ENCODE data around the gene ZKSCAN5. TPM values are rescaled to one million over a fixed set of nuclear protein-coding genes. Genes with fewer than 3 reads are reported as not detected.
A peak's percentile ranks its signal among the peaks of the same experiment; 100 is the strongest.

Gene ZKSCAN5
- total RNA-seq, 1 experiment from 2014 or later = 13.2 TPM

DNA sequence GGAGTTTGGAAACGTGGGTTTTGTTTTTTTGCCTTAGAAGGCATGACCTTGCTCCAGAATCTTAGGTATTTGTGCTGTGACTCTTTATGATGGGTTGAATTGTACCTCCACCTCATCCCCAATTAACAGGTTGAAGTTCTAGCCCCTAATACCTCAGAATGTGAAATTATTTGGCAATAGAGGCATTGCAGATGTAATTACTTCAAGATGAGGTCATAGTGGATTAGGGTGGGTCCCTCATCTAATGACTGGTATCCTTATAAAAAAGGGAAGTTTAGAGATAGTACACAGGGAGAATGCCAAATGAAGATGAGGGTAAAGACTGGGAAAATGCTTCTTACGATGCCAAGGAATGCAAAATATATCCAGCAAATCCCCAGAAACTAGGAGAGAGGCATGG, 50.5 kb downstream of the ZKSCAN5 start:
- H3K79me2 ChIP-seq (ENCODE audit: low read depth) = peaks cover 29% of the 10 kb centered on the region
- ChIA-PET CTCF (no interaction called here), POLR2A (ENCODE audit: unreplicated experiment) (no interaction called here)
- H3K27ac ChIP-seq = no peak overlapping the region
- H3K27me3 ChIP-seq (ENCODE audit: insufficient read depth, low read depth) = no peaks in the 10 kb centered on the region
- H2AFZ ChIP-seq = no peak overlapping the region
- H3K36me3 ChIP-seq (ENCODE audit: low read depth) = no peaks in the 10 kb centered on the region
- no TSS peak for BruUV-seq (replicated peaks)
- intact Hi-C loops (cut with micrococcal nuclease; ENCODE audit: unreplicated experiment) = no loop called here
- H3K9me3 ChIP-seq (ENCODE audit: insufficient read depth, low read depth) = no peaks in the 10 kb centered on the region
- peaks cover 19% of the 10 kb centered on the region for H3F3A ChIP-seq (ENCODE audit: insufficient read depth, low read depth)
- no peak overlapping the region for H3K4me3 ChIP-seq
- no peaks in the 10 kb centered on the region for H4K20me1 ChIP-seq (ENCODE audit: insufficient read depth)
- no peak for TF ChIP-seq EZH2 (IDR thresholded peaks at IDR 0.05; ENCODE audit: low read depth)
- TF ChIP-seq, protein P1, sequence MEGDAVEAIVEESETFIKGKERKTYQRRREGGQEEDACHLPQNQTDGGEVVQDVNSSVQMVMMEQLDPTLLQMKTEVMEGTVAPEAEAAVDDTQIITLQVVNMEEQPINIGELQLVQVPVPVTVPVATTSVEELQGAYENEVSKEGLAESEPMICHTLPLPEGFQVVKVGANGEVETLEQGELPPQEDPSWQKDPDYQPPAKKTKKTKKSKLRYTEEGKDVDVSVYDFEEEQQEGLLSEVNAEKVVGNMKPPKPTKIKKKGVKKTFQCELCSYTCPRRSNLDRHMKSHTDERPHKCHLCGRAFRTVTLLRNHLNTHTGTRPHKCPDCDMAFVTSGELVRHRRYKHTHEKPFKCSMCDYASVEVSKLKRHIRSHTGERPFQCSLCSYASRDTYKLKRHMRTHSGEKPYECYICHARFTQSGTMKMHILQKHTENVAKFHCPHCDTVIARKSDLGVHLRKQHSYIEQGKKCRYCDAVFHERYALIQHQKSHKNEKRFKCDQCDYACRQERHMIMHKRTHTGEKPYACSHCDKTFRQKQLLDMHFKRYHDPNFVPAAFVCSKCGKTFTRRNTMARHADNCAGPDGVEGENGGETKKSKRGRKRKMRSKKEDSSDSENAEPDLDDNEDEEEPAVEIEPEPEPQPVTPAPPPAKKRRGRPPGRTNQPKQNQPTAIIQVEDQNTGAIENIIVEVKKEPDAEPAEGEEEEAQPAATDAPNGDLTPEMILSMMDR (conservative IDR thresholded peaks at IDR 0.05) = no peak
- no peak for DNase-seq
- peaks cover 17% of the 10 kb centered on the region; the same call in 1 of the 2 replicates for H3K4me1 ChIP-seq (replicated peaks; ENCODE audit: insufficient read depth)
- H3K9me2 ChIP-seq (ENCODE audit: insufficient read depth) = no peaks in the 10 kb centered on the region
- no peak overlapping the region for H3K4me2 ChIP-seq

DNA sequence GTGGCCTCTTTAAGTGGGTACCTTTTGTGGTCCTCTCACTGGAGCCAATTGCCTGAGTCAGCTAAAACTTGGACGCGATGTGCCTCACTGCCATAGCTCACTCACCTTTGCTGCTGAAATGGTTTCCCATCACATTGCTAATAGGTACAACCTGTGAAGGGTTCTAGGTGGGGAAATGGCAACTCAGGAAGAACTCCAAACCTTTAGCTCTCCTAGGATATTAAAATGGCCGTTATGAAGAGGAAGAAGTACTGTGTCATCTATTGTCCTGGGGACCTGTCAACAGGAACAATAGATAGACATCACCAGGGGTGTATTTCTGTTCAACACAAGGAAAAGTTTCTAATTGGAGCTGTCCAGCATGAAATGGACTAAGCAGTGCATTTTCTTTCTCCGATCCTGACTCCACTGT, 52.7 kb downstream of the ZKSCAN5 start:
- H3K9me3 ChIP-seq (ENCODE audit: insufficient read depth, low read depth) = no peaks in the 10 kb centered on the region
- ChIA-PET POLR2A (ENCODE audit: unreplicated experiment) (no interaction called here), CTCF (no interaction called here)
- TF ChIP-seq, protein P1 (conservative IDR thresholded peaks at IDR 0.05) = no peak
- no peak for TF ChIP-seq EZH2 (IDR thresholded peaks at IDR 0.05; ENCODE audit: low read depth)
- H3K27ac ChIP-seq = no peak overlapping the region
- H3K4me2 ChIP-seq = peak overlapping the region; percentile 85; the same call in 1 of the 2 replicates
- DNase-seq = no peak
- no peaks in the 10 kb centered on the region for H3K27me3 ChIP-seq (ENCODE audit: insufficient read depth, low read depth)
- H3K36me3 ChIP-seq (ENCODE audit: low read depth) = 0 out of 2 replicates have a peak, but pooled peaks cover 8% of the 10 kb centered on the region
- H4K20me1 ChIP-seq (ENCODE audit: insufficient read depth) = no peaks in the 10 kb centered on the region
- TSS peak; percentile 71 for BruUV-seq (replicated peaks)
- peaks cover 28% of the 10 kb centered on the region for H3F3A ChIP-seq (ENCODE audit: insufficient read depth, low read depth)
- no peaks in the 10 kb centered on the region for H3K9me2 ChIP-seq (ENCODE audit: insufficient read depth)
- H3K4me1 ChIP-seq (replicated peaks; ENCODE audit: insufficient read depth) = peaks cover 21% of the 10 kb centered on the region
- H2AFZ ChIP-seq = no peak overlapping the region
- peaks cover 18% of the 10 kb centered on the region for H3K79me2 ChIP-seq (ENCODE audit: low read depth)
- intact Hi-C loops (cut with micrococcal nuclease; ENCODE audit: unreplicated experiment) = no loop called here
- H3K4me3 ChIP-seq = peak overlapping the region; percentile 83; the same call in 1 of the 2 replicates

DNA sequence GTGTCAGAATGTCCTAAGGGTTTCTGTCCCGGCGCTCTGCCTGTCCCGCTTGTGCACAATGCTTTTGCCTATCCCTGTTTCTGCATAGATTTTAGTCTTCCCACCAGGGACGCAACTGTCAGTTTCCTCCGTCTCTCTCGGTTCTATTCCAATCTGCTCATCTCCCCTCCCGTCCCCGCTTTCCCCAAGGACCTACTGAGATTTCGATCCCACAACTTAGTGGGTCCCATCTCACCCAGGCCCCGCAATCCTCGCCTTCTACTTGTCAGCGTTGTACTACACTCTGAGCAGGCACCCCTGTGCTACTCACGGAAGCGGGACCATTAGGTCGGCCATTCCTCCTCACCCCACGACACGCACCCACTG, 53.5 kb downstream of the ZKSCAN5 start:
- H3F3A ChIP-seq (ENCODE audit: insufficient read depth, low read depth) = peaks cover 34% of the 10 kb centered on the region
- H3K4me2 ChIP-seq = peak overlapping the region; percentile 85
- H3K79me2 ChIP-seq (ENCODE audit: low read depth) = peaks cover 18% of the 10 kb centered on the region
- intact Hi-C loops (cut with micrococcal nuclease; ENCODE audit: unreplicated experiment) = no loop called here
- H3K4me3 ChIP-seq = peak overlapping the region; percentile 83
- ChIA-PET CTCF (interaction anchor here (0.5 kb wide), 1 partner anchor 412 kb away, joined by 3 read pairs; no protein-coding TSS in a partner anchor), POLR2A (ENCODE audit: unreplicated experiment) (interaction anchor here (0.6 to 0.7 kb wide), 3 partner anchors 53 to 879 kb away, joined by 4 read pairs; partner anchors contain the start of genes BUD31, PDAP1 and ZKSCAN5)
- TF ChIP-seq, protein P1 (conservative IDR thresholded peaks at IDR 0.05) = no peak
- TF ChIP-seq EZH2 (IDR thresholded peaks at IDR 0.05; ENCODE audit: low read depth) = no peak
- 0 out of 2 replicates have a peak, but pooled peaks cover 8% of the 10 kb centered on the region for H3K36me3 ChIP-seq (ENCODE audit: low read depth)
- H3K9me2 ChIP-seq (ENCODE audit: insufficient read depth) = no peaks in the 10 kb centered on the region
- H3K9me3 ChIP-seq (ENCODE audit: insufficient read depth, low read depth) = no peaks in the 10 kb centered on the region
- peaks cover 21% of the 10 kb centered on the region for H3K4me1 ChIP-seq (replicated peaks; ENCODE audit: insufficient read depth)
- no peaks in the 10 kb centered on the region for H4K20me1 ChIP-seq (ENCODE audit: insufficient read depth)
- no peaks in the 10 kb centered on the region for H3K27me3 ChIP-seq (ENCODE audit: insufficient read depth, low read depth)
- DNase-seq = no peak
- peak overlapping the region; percentile 98 for H2AFZ ChIP-seq
- peak overlapping the region; percentile 59; the same call in 1 of the 2 replicates for H3K27ac ChIP-seq
- BruUV-seq (replicated peaks) = no TSS peak
